Activated CD4-positive, alpha-beta T cell treated with anti-CD3 and anti-CD28 coated beads, Interleukin-2, amount 50 U/mL, for 4 hours (primary cell): Measurements from ENCODE around the gene PTPN4.

Experiments used
- DNase-seq, 2 experiments: peaks; one replicate each; pipeline ENCODE4 v3.0.0-alpha.2; 2020

The PTPN4 gene

DNA sequence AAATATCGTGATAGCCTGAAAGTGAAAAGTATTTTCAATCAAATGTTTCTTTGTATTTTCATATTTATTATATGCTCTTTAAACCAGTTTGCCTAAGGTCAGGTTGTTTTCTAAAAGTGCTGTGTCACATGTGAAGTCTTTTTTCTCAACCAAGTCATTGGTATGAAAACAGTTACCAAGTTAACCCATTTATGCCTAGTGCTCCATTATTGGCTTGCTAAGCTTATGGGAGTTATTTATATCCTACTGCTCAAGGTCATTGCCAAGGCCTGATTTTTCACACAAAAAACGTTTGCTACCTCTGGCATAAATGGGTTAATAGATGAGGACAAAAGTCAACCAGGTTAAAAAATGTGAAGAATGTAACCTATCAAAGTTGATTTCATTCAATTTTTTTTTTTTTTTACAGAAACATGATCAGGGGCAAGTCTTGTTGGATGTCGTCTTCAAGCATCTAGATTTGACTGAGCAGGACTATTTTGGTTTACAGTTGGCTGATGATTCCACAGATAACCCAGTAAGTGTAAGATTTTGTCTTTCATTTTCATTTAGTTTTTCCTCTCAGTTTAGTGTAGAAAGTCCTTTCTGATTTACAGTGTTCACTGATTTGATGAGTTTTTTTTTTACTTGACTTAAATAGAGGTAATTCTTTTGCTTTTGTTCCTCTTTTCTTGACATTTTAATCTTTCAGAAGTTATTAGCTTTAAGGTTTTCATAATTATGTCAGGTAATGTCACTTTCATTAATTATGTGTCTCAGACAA is 102.6 kb downstream of the PTPN4 start:
- no peak for DNase-seq

DNA sequence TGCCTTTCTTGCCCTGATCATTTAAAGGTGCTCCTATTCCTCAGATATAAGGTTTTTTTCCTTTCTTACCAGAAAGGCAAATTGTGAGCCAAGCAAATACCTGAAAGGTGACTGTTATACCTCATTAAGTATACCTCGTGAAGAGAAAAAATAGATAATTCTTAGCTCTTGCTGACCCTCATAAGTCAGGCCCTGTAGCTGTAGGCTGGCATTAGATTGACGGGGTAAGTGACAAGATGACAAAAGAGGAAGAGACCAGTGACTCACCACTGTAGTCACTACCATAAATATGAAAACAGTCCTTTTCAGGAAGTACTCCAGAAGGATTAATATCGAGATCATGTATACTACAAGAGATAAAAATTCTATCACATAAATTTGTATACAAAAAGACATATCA is 104.6 kb downstream of the PTPN4 start:
- no peak for DNase-seq

DNA sequence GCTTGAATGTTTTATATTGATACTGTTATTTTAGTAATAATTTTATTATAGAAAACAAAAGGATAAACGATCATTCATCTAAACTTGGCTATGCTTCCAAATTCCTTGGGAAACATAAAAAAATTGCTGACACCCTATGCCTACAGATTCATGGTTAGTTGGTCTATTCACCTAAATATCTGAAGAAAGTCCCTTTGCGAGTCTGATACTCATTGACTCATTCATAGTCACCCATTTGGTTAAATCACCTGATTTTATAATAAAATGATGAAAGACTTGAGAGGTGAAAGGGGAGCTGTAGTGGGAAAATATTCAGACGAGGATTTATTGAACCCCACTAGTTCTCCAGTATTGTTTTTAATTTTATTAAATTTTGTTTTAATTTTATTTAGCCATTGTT is 112.0 kb downstream of the PTPN4 start:
- no peak for DNase-seq

DNA sequence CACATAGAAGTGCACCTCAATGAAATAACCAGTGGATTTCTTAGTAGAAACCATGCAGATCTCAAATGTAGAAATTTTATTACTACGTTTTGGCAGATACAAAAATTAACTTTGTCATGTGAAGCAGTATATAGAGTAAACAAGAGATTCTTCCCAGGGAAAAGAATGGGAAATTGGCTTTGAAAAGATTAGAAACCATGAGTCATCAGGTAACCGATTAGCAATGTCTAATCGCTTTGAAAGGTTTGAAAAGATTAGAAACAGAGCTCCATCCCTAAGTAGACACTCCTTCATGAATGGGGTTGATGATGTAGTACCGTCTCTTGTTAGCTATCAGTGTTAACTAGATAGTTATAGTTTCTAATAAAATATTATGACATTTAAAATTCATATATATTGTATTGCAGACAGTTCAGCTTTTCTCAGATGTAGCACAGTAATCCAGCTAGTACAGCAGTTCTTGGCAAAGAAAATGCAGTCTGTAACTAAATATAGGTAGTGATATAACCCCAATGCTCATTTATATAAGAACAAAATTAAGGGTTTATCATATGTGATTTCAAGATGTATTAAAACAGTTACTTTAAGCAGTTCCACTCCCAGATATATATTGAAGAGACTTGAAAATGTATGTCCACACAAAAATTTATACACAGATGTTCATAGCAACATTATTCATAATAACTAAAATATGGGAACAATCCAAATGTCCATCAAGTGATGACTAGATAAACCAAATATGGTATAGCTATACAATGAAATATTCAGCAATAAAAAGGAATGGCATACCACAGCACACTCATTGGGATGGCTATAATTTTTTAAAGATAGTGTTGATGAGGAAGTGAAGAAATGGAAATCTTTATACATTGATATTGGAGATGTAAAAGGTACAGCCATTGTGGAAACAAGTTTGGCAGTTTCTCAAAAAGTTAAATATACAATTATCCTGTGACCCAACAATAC is 113.9 kb downstream of the PTPN4 start:
- DNase-seq = no peak

DNA sequence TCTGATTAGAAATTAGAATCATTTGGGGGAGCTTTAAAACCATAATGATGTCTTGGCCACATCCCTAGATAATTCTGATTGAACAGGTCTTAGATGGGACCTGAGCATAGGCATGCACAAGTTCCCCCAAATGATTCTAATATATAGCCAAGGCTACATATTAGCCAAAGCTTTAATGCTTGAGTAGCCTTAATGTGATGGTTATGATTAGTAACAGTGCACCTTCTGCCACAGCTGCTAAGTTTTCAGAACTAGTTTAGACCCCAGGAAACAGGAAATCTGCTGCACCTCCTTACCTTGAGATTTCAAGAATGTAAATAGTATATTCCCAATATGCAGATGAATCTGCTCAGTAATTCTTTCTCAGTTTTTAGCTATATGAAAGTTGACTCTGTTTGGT is 119.8 kb downstream of the PTPN4 start:
- DNase-seq = no peak

DNA sequence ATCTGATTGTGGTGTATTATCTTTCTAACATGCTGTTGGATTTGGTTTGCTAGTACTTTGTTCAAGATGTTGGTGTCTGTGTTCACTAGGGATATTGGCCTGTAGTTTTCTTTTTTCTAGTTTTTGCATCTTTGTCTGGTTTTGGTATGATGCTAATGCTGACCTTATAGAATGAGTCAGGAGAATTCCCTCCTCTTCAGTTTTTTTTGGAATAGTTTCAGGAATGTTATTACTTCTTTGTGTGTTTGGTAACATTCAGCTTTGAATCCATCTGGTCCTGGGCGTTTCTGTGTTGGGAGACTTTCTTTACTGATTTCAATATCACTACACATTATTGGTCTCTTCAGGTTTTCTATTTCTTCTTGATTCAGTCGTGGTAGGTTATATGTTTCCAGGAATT is 129.0 kb downstream of the PTPN4 start:
- DNase-seq = no peak

DNA sequence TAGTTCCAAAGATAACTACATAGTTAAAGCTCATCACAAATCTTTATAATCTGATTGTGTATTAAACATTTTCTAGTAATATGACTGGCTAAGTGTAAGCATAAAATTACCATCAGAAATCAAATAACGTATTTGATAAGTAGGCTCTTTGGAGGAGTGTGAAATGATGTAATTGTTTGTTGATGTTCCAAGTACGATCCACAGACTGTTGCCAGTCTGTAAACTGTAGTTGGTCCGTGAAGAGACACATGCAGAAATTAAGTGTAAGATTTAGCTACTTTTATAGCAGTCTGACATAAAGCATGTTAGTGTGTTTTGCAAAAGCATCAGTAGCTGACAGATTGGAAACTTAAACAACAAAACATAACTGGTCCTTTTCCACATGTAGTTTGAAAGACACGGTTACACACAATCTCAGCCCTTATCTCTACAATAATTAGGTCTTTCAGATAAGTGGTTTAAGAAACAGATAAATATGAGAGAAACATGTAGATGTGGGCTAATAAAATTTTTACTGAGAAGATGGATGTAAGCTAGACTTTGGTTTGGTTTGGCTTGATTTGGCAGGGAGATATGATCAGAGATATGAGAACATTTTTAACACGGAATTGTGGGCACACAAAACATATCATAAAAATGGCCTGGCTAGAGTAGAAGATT is 138.1 kb downstream of the PTPN4 start:
- DNase-seq = no peak

DNA sequence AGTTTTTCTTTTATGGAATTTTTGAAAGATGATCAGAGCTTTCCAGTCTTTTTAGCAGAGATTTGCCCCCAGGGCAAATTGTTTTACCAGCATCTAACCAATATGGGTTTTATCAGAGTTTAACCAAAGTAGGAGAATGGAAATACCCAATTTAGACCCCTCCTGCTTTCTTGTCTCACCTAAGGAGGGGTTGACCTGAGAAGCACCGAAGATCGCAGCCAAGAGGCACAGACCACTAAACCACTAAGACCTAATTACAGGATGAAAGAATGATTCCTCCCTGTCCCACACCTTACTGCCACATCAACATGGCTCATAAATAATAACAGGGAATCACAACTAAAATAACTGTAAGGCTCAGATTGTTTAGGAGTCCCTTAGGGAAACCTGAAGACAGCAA is 141.3 kb downstream of the PTPN4 start:
- no peak for DNase-seq

DNA sequence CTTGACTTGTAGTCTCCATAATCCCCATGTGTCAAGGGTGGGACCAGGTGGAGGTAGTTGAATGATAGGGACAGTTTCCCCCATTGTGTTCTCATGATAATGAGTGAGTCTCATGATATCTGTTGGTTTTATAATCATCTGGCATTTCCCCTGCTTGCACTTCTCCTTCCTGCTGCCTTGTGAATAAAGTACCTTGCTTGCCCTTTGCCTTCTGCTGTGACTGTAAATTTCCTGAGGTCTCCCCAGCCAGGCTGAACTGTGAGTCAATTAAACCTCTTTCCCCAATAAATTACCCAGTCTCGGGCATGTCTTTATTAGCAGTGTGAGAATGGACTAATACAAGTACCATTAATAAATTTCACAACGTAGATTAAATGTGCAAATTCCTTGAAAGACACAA is 150.8 kb downstream of the PTPN4 start:
- no peak for DNase-seq

DNA sequence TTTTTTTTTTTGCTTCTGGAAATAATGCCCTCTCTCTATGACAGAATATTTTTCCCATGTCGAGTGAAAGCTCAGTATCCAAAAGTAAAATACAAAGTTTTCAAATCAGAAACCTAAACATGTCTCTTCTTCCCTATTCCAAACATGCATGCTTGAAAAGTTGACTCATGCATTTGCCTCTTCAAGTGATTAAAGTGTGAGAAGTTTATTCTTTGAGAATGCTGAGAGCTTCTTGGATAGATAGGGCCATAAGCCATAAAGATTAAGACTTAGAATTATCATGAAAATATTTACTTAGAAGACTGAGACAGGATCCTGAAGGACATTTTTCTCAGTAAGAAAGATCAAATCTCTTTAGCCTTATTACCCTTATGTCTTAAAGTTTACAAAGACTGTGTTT is 154.5 kb downstream of the PTPN4 start:
- no peak for DNase-seq

DNA sequence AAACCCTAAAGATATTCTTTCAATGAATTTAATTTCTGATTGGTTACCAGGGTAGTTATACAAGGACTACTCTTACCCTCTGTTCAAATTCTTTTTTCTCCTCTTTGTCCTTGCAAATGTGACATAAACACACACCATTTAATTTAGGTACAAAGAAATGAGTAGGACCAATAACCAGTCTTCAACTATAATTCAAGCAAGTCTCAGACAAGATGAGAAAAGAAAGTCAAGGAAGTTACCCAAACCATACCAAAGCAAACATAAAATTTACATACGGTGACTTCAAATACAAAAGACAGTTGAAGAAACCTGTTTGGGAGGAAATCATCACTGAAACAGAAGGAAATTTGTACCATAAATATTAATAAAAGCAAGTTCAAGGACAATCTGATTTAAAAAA is 162.1 kb downstream of the PTPN4 start:
- DNase-seq = no peak

DNA sequence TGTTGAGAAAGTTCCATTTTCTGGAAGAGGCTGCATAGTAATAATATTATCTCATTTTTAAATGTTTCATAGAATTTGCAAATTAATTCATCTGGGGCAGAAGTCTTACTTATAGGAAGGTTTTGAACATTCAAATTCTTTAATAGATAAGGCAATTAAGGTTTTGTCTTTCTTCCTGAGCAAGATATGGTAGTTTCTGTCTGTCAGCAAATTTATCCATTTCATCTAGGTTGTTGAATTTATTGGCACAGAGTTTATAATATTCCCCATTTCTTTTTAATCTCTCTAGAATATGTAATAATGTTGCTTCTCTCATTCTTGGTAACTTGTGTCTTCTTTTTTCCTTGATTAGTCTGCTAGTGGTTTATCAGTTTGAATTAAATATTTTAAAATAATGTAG is 163.0 kb downstream of the PTPN4 start:
- no peak for DNase-seq

DNA sequence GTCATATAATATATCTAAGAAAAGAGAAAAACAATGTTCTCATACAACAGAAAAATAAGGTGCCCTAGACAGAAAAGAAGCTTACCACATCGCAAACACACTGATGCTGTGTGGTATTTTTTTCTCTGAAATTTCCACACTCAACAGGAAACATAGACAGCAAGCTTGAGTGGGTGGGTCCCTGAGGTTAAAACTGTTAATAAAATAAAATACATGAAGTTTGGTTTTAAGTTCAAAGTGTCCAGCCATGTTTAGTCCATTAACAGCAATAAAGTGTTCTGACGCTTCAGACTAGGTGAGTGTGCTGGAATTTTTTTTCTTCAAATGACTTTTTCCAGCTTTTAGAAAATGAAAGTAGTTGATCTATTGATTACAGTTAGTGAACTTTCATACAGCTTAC is 169.8 kb downstream of the PTPN4 start:
- DNase-seq = peak; percentile 2 to 9

DNA sequence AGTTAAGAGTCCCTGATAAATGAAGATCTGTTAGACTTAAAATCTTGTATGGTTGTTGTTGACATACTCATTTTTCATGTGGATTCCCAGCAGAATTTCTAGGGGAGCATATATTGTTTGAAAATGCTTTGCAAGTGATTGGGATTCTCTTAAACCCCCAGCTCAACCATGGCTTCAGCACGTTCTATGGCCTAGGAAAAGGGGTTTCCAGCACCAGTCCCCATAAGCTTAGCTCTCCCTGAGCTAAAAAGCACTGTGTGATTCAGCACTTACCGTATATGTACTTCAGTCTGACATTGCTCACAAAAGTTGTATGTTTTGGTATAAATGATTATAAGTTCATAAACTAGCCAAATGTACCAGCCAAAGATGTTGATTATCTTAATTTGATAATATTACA is 173.1 kb downstream of the PTPN4 start:
- no peak for DNase-seq

DNA sequence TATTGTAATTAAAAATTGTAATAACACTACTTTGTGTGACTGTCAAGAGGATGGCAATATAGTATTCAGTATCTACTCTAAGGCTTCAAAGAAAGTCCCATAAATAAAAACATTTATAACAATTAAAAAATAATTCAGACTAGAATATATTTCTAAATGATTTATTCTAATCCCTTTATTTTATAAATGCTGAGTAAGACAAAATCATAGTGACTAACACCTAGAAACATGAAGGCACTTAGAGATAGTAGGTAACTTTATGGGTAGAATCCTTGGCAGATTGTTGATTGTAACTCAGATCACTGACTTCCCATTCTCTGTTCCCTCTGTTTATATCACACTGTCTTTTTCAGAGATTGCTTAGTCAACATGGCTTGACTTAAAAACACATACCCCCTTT is 174.6 kb downstream of the PTPN4 start:
- no peak for DNase-seq

DNA sequence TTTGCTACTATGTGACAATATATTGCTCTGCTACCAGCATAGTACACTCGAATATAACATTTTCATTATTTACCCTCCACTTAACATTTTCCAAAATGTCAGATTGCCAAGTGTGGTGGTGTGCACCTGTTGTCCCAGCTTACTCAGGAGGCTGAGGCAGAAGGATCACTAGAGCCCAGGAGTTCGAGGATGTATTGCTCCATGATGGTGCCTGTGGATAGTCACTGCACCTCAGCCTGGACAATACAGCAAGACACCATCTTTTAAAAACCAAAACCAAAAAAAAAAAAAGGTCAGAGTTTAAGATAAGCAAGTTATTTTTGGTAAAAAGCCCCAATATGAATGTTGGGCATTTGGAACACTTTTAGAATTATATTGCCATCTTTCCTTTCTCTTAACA is 178.0 kb downstream of the PTPN4 start:
- no peak for DNase-seq

DNA sequence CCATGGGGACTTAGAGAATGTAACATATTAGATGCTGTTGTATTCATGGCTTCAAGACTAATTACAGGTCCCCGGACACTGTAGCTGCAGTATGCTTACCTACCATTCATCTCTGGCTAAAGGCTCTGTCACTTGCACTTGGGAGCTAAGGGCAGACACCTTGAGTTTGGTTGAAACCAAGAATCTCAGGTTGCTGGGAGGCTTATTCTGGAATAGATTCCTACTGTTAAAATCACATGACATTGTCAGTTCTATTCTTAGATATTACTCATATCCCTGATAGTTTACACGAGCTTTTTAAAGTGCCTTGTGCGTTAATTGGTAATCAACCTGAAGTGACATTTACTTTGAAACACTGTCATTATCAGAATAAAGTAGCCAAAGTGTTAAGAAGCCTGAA is 180.2 kb downstream of the PTPN4 start:
- no peak for DNase-seq

DNA sequence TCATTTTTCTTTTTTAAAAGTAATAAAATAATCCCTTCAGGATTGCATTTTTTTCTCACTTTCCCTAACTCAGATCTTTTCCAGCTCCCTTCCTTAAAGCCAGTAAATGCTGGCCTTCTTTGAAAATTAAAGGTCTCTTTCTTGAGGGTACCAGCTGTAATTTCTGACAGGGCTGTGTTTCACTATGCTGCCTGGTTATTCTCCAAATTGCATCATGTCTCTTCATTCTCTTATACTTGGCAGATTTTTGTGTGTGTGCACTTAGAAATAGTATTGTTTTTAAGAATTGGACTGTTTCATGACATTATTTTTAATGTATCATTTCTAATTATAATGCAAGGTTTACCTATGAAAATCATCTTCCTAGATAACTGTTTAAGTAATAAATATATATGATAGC is 181.1 kb downstream of the PTPN4 start:
- DNase-seq = no peak

DNA sequence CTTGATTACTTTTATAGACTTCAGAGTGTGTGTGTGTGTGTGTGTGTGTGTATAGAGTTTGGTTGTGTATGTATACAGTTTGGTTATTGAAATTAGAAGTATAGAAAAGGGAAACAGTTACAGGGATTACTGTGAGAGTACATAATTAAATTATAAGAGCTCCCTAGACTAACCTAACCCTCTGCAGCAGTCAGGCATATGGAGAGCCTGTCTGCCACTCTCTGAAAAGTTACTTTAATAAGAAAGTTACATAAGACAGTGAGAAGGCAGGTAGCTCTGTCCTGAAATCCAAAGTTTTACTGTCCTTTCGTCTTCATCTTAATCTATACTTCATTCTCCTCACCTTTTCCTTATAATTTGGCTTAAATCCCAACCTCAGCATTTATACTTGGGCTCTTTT is 181.7 kb downstream of the PTPN4 start:
- no peak for DNase-seq

DNA sequence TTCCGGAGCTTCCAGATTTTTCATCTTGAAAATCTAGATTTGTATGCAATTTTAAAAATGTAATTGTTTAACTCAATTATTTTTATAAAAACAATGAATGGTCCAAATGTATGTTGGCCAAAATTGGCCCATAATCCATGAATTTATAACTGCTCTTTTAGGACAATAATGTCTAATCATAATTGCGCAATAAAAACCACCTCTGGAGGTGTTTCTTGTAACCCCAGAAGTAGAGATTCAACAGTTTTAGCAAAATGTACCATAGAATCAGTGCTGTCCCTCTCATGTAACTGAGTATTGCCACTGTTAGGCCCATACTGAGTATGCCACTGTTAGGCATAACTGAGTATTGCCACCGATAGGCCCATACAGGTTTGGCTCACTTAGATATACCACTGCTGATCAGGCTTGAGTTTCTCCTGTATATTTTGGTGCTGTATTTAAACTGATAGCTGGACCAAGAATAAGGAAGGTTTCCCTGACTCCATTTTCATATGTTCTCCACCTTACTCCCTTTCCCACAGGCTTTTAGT is 182.3 kb downstream of the PTPN4 start:
- no peak for DNase-seq

DNA sequence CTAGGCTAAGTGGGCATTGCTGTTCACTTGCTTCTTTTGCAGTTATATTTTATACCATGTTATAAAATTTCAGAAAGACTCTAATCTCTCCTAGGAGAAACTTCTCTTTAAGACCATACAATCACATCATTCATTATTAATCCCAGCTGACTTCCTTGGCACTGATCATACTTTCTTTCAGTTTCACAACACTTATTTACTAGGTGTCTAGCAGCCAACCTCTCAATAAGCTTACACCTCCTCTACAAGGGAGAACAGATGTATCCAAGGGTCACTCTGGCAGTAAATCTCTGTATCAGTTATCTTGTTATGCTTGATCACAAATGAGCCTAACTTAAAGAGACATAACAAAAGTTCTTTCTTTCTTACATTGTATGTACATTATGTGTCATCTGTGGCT is 183.3 kb downstream of the PTPN4 start:
- no peak for DNase-seq

DNA sequence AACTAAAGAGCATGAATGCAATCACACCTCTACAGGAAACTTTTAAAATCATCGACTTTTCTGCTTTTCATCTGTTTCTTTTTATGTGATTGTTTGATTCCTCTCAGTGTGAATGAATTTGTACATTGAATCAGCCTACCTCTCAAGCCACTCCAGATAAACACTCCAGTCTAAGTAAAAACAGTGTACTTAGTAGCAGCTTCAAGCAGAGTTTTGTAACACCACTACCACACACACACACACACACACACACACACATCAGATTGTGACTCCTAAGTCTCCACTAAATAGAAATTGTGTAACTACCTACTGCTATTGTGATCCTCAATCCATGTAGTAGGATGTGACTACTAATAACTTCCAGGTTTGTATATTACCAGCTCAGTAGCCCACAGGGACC is 187.8 kb downstream of the PTPN4 start:
- no peak for DNase-seq

DNA sequence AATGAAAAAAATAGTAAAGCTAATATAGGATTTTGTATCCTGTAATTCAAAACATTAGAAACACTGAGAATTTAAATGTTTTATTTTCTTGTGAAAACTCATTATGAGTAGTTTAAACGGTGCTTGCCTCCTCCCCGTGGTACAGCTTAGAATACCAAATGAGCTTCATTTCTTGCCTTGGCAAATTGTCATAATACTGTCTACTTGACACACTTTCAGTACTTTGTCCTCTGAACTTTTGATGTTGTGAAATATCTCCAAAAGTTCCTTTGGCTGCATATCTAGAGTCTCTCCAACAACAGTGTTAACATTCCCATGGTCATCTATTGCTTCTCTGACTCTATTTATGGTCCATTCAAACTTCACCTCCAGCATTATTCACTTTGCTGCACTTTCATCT is 191.2 kb downstream of the PTPN4 start:
- no peak for DNase-seq
